Measurements from ENCODE around the gene TMEM120B. TPM values are rescaled to one million over a fixed set of nuclear protein-coding genes. Genes with fewer than 3 reads are reported as not detected.
"Not testable (repeated sequence)": the region's sequence is repeated elsewhere in the genome, so short reads cannot be mapped to it uniquely, and the experiment has no call there.

The TMEM120B gene
- polyA plus RNA-seq, 3 donors, result 6.6 to 8.4 (median 8.1) TPM

DNA sequence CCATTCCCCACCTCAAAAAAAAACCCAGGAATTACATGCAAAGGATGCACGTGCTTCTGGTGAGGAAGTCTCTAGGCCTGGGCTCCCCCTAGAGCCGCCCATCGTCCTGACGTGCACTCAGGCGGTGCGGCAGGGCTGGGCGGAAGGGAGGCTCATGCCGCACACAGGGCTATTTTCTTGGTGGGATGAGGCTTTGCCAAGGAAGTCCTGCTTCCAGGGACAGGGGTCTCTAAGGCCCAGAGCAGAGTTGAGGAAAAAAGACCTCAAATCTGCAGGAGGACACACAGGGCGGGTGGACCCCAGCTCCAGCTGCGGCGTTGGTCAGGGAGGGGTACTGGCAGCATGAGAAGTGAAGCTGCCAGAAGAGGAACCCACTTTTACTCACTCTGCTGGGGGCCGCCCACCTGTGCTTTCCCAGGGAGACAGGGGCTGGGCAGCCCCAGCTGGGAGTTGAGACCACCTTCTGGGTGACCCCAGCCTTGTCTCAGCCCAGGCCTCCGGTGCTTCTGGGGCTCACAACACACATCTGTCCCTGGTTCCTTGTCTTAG, 76.8 kb downstream of the TMEM120B start:
- DNase-seq (ENCODE audit: low read depth in 3 of 3, low spot score in 2 of 3), result no peak

DNA sequence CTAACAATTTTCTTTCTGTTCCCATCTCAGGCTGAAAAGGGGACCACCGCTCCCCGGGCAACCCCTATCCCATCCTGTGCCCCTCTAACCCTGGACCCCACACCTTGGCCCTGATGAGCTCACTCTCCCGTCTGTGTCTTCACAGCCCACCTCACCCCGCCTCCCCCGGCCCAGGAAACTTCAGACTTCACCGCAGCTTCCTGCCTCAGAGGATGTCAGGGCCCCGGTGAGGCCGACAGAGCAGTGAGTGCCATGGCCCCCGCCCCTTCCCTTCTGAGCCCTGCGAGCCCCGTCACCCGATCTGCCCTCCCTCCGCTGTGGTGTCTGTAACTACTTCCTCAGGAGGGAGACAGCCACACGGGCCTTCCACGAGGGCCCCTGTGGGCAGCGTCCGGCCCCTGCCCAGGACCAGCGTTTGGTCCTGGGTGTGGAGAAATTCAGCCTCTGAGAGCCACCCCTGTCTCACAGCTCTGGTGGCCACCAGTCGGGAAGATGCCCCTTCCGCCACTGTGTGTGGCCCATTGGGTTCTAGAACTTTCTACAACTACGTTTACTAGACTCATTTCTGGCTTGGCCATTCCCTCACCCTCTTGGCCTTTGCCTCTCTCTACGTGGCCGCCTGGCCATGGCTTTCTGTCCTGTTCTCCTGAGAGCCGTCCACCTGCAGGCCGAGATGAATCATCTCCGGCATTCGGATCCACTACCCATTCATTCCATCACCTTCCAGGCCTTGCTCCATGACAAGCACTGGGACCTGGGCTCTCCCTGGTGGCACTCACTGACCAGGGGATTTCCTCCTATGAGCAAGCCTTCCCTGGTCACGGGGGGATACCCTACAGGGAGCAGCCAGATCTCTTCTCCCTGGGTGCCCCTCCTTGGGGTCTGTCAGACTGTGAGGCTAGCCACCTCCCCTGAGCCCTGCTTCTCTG, 77.5 kb downstream of the TMEM120B start:
- DNase-seq (ENCODE audit: low read depth in 3 of 3, low spot score in 2 of 3), result no peak

DNA sequence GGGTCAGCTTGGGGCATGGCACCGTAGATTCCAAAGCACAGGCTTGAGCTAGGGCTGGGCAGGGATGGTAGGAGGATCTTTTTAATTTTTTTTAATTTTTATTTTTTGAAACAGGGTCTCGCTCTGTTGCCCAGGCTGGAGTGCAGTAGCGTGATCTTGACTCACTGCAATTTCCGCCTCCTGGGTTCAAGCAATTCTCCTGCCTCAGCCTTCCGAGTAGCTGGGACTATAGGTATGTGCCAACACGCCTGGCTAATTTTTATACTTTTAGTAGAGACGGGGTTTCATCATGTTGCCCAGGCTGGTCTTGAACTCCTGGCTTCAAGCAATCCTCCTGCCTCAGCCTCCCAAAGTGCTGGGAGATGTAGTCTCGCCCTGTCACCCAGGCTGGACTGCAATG, 78.2 kb downstream of the TMEM120B start:
- not testable (repeated sequence) for DNase-seq (ENCODE audit: low read depth in 3 of 3, low spot score in 2 of 3)

DNA sequence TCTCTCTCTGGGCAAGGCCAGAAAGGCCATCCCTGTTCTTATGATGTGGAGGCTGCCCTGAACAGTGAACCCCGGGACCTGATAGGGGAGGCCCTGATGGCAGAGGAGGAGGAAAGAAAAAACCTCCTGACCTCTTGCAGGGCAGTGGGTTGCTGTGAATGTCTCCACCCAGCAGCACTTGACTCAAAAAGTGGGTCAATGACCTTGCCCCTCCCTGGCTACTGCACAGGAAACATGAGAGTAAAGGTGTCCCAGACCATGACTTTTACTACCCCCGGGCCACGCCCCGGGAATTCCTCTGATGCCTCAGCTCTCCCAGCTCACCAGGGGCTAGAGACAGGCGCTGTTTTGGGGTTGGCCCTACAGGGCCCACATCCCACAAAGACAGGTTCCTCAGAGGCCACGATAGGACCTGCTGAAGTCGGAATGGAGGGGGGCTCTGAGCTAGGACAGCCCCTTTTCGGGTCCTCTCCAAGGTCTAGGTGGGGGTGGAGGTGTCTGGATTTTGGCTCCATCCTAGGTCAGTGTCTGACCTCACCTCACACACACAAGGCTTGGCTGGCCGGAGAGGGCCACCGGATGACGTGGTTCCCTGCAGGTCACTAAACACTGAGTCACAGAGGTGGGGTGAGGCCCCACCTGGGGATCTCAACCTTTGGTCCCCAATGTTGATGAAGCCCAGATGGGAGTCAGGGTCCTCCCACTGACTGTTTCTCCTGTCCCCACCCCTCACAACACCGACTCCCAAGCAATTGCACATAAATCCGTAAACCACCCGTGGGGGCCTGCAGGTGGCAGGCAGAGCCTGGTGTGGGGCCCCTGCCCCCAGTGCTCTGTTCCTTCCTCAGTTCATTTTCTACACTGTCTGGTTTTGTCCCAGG, 79.4 kb downstream of the TMEM120B start:
- DNase-seq (ENCODE audit: low read depth in 3 of 3, low spot score in 2 of 3), result no peak

DNA sequence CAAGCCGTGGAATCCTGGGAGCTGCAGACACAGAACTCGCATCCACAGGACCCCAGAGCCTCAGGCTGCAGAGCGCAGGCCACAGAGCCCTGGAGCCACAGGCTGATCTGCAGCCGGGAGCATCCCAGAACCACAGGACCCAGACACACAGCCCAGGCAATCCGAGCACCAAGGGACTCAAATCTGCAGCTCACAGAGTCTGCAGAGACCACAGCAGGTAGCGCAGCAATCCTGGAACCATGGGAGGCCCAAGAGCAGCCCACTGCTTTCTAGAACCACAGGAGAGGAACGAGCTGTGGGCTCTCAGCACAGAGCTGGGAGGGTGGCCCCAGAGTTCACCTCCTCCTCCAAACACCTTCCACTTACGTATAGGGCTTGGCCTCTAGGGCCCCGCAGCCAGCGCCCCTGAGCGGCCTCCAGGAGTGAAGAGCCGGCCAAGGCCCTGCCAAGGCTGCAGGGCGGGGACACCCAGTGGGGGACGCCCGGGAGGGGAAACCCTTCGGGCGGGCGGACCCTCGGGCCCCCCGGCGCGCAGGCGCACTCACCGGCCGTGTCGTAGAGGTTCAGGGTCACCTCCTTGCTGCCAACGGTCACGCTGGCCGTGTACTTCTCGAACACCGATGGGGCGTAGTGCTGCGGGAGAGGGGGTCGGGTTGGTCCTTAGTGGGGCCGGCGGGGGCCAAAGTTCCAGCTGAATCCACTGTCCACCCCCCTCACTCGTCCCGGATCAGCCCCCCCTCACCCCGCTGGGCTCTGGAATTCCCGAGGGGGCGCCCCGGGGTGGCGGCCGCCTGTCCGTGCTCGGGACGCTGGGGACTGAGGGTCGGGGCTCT, 80.3 kb downstream of the TMEM120B start:
- DNase-seq (ENCODE audit: low read depth in 3 of 3, low spot score in 2 of 3), result no peak

DNA sequence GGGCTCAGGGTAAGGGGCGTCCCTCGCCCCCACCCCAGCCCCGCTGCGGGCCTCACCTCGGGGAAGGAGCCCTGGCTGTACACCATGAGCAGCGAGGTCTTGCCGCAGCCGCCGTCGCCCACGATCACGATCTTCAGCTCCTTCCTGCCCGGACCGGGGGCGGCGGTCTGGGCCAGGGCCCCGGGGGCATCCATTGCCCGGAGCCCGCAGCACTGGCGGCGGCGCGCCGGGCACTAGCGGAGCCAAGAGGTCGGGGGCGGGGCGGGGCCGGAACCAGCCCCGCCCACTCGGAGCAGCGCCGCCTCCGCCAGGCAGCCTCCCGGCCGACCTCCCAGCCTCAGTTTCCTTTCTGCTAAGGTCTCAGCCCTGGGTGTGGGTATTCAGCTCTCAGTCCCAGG, 80.9 kb downstream of the TMEM120B start, which contains the start of gene RHOF:
Gene RHOF (minus strand): TSS at position 249 of the 398 bp plus-strand sequence. CDS start 55 bp downstream, at position 194.
- DNase-seq (ENCODE audit: low read depth in 3 of 3, low spot score in 2 of 3), result no peak

DNA sequence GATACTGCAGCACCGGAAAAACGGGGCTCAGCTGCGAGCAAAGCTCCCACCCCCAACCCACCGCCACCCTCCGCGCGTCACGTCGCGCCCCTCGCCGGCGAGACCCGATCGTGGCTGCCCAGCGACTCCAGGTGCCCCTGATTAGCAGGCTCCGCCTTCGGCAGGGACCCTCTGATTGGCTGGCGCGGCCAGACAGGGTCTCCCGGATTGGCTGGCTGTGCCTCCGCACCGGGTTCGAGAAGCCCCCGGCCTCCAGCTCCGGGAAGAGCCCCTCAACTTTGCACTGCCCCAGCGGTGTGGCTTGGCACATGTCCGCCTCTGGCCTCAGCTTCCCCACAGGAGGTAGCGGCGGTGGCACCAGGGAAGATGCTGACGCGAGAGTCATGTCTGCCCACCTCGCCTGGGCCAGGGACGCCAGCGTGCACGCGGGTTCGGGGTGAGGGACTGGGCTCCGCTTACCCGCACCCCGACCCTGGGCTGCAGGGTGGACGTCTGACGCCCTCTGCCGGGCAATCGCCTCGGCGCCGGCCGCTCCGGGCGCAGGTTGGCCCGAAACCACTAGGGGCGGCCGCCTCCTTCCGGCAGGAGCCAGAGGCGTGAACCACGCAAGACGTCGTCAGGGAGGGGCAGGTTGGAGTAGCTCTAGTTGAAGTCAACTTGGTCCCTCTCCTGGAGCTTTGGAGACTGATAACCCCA, 81.4 kb downstream of the TMEM120B start:
- no peak for DNase-seq (ENCODE audit: low read depth in 3 of 3, low spot score in 2 of 3)

DNA sequence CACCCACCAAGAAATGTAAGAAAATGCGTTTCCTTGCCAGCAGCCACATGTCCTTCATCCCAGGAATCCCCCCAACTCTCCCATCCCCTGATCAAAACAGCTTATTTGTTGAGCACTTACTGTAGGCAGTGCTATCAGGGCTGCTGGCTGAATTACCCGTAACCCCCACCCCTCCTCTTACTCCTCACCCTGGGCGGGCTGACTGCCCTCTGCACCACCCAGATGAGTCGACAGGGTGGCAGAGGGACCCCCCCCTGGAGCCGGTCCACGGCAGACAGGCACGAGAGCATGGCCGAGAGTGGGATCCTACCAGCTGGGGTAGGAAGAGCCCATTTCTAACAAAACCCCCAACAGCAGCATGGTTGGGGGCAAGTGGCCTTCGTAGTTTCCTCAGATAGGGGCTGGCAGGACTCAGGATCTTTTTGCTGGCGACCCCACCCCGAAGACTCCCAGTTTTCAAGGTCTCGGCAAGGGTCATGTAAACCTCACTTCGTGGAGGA, 82.0 kb downstream of the TMEM120B start:
- DNase-seq (ENCODE audit: low read depth in 3 of 3, low spot score in 2 of 3), result no peak

DNA sequence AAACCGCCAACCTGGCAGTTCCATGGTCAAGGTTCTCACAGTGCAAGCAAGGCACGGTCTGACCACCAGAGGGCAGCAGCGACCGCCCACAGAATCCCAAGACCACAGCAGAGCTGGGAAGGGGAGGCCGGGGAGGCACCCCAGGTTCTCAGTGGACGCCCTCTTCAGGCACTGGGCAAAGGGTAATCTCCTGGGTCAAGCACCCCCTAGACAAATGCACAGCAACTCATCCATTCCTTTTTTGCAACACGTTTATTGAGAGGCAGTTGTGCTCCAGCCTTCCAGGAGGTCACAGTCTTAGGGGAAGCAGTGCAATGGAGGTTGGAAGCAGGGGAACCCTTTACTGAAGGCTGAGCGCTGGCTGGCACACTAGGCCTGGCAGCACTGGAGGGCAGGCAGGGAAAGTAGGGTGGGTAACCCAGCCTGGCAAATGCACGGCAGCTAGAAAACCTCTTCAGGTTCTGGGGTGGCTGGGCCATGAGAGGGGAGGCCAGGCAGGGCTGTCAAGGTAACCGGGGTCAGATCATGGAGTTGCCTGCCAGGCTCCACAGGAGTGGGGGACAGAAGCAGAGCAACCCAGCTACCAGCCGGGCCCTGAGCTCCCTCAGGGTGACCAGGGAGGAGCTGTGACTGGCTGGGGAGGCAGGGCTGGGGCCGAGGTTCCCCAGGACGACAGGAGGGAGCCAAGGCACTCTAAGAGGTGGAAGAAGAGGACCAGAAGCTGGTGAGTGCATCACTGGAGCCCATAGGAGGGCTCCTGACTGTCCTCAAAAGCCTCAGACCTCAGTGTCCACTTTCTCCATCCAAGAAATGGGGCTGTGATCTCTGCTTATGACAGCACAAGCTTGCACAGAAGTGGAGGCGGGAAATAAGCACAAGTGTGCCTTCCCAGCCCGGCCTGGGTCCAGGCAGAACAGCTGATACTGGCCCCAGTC, 82.7 kb downstream of the TMEM120B start:
- DNase-seq (ENCODE audit: low read depth in 3 of 3, low spot score in 2 of 3), result no peak

DNA sequence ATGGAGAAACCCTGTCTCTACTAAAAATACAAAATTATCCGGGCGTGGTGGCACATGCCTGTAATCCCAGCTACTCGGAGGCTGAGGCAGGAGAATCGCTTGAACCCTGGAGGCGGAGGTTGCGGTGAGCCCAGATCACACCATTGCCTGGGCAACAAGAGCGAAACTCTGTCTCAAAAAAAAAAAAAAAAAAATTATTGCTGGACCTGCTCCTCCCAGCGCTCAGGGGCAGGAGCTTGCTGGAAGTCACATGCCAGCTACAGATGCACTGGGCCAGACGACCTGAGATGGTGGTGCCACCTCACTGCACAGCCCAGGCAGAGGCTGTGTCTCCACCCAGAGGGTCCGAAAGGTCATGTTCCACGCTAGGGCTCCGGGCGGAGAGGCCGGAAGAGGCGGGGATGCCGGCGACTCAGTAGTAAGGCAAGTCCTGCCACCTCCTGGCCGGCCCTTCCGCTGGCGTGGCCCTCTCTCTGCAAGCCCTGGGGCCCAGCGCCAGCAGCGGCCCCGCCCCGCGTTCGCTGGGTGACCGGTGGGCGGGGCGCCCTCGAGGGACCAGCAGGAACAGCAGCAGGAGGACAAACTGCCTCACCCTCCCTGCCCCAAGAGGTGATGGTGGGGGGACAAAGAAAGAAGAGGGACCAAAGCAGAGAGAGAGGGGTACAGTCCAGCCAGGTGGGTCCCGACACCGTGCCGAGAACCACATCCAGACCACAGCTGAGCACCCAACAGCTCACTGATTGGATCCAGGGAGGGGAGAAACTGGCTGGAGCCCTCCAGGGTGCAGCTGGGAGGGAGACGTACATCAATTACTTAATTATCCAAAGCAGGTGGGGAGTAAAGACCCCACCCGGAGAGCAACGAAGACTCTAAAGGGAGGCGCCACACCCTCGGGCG, 84.6 kb downstream of the TMEM120B start:
- DNase-seq (ENCODE audit: low read depth in 3 of 3, low spot score in 2 of 3), result no peak

DNA sequence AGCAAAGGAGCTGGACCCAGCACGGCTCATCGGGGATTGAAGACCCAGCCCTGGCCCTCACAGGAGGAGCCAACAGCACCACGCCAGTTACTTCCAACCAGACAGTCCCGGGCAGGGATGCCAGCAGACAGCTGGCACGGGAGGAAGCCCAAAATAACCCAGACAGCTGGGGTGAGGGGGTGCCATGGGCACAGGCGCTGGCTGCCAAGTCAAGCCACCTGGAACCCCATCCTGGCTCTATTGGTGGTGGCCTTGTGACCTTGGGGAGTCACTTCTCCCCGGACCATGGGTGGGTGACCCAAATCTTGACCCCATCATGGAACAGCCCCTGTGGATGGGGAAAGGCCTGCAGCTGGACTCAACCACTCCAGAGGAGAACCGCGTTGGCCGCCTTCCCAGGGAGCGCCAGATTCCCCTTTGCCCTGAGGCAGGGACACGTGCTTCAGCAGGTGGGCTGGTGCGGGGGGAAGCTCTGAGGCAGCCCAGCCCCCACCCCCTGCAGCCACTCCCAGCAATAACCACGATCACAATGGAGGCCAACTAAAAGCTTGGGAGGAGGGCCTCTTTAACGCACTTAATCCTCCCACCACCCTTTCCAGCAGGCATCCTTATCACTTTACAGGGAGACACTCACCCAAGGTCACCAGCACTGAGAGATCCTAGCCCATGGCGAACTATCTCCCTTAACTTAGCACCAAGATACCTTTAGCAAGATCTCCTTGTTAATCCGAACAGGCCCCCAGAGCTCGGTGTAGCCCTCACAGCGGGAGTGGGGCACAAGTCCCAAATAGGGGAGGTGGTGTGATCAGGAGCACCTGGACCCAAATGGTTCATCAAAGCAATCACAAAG, 85.6 kb downstream of the TMEM120B start:
- DNase-seq (ENCODE audit: low read depth in 3 of 3, low spot score in 2 of 3), result no peak

DNA sequence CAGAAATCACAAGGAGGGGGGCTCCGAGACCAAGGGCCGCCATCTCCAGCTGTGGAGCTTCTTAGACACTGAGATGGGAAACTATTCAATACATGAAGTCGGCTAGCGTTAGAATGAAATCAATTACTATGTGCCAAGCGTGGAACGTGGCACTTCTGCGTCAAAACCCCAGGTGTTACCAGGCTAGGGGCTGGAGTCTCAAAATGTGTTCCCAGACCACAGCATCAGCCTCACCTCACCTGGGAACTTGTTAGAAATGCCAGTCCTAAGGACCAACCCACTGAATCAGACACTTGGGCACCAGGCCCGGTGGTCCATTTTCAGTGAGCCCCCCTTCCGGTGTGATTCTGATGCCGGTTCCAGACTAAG, 86.2 kb downstream of the TMEM120B start:
- DNase-seq (ENCODE audit: low read depth in 3 of 3, low spot score in 2 of 3), result no peak

DNA sequence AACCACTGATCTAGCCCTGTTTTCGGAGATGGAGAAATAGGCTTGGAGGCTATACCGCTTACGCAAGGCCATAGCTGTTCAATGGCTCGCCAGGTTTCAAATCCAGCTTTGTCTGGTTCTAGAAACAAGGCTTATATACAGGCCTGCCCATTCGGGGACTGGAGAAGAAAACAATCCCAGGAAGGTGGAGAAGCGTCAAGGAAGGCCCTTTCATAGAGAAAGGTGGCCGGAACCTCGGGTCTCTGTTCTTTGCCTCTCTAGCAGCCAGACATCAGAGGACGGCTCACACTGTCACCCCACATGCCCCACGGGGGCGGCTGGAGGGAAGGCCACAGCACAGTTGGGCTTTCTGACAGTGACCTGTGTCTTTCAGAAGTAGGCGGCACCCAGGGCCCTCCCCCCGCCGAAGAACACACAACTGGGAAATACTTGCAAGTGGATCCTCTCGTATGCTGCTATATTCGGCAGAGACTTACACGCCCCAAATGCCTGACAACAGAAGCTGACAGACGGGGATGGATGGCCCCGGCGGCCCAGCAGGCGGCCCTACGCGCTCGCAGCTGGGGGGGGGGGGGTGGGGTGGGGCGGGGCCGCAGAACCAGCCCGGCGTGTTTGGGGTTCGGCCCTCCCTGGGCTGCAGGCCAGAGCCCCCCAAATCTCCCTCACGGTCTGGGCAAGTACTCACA, 86.7 kb downstream of the TMEM120B start:
- no peak for DNase-seq (ENCODE audit: low read depth in 3 of 3, low spot score in 2 of 3)

DNA sequence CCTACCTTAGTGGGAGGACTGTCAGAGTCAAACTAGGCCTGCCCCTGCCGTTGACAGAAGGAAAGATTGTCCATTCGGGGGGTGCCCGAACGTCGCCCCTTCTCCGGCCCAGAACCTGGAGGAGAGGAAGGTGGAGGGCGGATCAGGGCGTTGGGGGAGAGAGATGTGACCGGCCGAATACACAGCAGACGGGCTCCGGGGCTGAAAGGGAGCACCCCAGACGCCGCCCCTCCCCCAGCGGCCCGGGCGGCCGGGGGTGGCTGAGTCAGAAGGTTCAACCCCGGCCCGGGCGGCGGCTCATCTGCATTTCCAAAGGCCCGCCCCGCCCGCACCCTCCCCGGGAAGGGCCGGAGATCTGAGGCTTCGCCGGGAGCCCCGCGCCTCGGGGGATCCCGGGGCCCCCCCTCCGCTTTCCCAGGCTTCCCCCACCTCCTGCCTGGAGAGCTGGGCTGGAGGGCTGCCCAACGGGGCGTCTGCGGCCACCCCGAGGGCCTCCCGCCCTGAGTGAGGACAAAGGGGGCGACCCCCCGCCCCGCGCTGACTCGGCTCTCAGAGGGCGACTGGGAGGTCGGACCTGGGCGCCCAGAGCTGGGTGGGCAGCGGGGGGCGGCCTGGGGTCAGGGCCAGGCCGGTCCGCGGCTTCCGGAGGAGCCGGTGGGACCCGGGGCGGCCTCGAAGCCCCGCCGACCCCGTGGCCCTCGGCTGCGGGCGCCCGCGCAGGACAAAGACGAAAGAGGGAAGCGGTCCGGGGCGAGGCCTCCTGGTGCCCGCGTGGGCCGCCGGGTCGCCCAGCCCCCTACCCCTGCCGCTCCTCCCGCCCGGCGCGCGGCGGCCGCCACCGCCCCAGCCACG, 87.5 kb downstream of the TMEM120B start:
- no peak for DNase-seq (ENCODE audit: low read depth in 3 of 3, low spot score in 2 of 3)

Data from right renal cortex interstitium (tissue), 3 donors.